Nucleus accumbens (tissue), 56 donors: ENCODE data around the gene TMF1.

Experiments used
- DNase-seq, 56 donors: peaks; one replicate each; lab custom pipeline; 2025; lab: John Stamatoyannopoulos, UW

Gene TMF1

GRCh38 chr3:69080233-69080920, 28.2 kb upstream of the TMF1 start, which contains the start of gene UBA3:
TSS of gene UBA3 (minus strand) at chr3:69080365. CDS start at chr3:69080353, 12 bp downstream.
- peak in 55 of 56 donors; percentile 47 to 97 (median 87) for DNase-seq

GRCh38 chr3:69079269-69080159, 27.4 kb upstream of the TMF1 start:
- DNase-seq: peak in 6 of 56 donors; percentile 20 to 66 (median 44)

- no peak for DNase-seq
Measured at GRCh38 chr3:69072928-69073327, 20.8 kb upstream of the TMF1 start.

GRCh38 chr3:69066121-69066520, 14.0 kb upstream of the TMF1 start:
- no peak for DNase-seq

- DNase-seq: no peak
Measured at GRCh38 chr3:69065318-69065964, 13.3 kb upstream of the TMF1 start.

GRCh38 chr3:69063636-69064035, 11.5 kb upstream of the TMF1 start:
- no peak for DNase-seq

GRCh38 chr3:69059688-69060087, 7.6 kb upstream of the TMF1 start:
- DNase-seq: no peak

GRCh38 chr3:69058947-69059224, 6.8 kb upstream of the TMF1 start:
- DNase-seq: no peak

GRCh38 chr3:69058180-69058946, 6.2 kb upstream of the TMF1 start:
- DNase-seq: no peak

GRCh38 chr3:69052472-69052898, 352 bp upstream of the TMF1 start:
- DNase-seq: no peak

- no peak for DNase-seq
Measured at GRCh38 chr3:69048990-69049389, 3.1 kb downstream of the TMF1 start.

GRCh38 chr3:69044608-69045007, 7.5 kb downstream of the TMF1 start:
- no peak for DNase-seq

GRCh38 chr3:69033470-69033869, 18.7 kb downstream of the TMF1 start:
- DNase-seq: no peak

- no peak for DNase-seq
Measured at GRCh38 chr3:69032737-69033136, 19.4 kb downstream of the TMF1 start.

GRCh38 chr3:69032142-69032541, 20.0 kb downstream of the TMF1 start:
- no peak for DNase-seq

GRCh38 chr3:69031635-69032034, 20.5 kb downstream of the TMF1 start:
- DNase-seq: no peak

GRCh38 chr3:69020857-69021256, 31.3 kb downstream of the TMF1 start:
- no peak for DNase-seq

- DNase-seq: no peak
Measured at GRCh38 chr3:69020424-69020823, 31.7 kb downstream of the TMF1 start.

GRCh38 chr3:69016901-69017300, 35.2 kb downstream of the TMF1 start:
- no peak for DNase-seq

- no peak for DNase-seq
Measured at GRCh38 chr3:69016102-69016501, 36.0 kb downstream of the TMF1 start.
